ENCODE results near the gene CEP112.

CEP112 gene

DNA sequence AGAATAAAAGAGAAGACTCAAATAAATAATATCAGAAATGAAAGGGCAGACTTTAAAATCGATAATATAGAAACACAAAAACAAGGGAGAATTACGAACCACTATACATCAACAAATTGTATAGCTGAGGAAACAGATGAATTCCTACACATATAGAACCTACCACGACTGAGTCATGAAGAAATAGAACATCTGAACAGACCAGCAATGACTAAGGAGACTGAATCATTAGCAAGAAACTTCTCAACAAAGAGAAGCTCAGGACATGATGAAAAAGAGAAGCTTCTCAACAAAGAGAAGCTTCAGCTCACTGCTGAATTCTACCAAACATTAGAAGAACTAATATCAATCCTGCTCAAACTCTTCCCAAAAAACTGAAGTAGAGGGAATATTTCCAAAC is 255.9 kb downstream of the CEP112 start:
- DNase-seq (ENCODE audit: low read depth in 4 of 4, low spot score in 1 of 4) = no peak

DNA sequence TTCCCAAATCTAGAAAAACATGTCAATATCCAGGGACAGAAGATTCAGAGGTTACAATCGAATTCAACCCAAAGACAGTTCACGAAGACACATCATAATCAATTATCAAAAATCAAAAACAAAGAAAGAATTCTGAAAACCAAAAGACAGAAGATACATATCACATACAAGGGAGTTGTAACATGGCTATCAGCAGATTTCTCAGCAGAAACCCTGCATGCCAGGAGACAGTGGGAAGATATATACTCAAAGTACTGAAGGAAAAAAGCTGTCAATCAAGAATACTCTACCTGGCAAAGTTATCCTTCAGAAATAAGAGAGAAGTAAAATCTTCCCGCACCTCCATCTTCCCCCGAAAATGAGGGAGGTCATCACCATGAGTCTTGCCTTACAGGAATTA is 258.6 kb downstream of the CEP112 start:
- no peak for DNase-seq (ENCODE audit: low read depth in 4 of 4, low spot score in 1 of 4)

DNA sequence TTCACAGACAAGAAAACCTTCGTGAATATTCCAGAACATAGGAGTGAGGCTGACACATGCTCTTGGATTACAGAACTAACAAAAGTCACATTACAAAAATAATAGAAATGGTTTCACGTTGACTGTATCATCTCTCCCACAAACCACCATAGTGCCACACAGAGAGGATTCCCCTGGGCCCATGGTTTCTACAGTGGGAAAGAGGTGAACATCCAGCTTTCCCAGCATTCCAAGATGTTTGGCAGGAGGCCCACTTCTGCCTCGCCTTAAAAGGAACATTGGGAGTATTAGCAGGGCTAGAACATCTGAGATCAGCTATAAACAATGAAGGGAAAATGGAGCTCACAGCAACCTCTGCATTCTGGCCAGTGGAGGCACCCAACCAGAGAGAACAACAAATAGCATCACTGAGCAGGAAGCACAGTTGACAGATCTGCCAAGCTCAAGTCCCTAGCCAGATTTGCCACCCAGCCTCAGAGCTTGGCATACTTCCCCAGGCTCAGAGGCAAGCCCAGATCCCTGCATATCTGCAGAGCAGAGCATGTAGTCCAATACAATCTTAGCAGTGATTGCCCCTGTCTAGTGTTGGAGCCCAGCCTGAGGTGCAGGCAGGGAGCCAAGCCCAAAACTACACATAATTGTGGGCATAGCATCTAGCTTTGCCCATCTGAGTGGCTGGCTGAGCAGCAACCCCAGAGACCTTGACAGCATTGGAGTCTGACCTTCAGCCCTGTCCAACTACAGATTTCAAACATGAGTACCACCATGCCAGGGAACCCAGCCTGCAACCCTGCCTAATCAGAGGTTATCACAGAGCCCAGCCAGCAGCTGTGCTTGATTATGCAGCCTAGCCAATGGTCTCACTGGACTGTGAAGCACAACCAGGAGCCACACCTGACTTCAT is 260.4 kb downstream of the CEP112 start:
- no peak for DNase-seq (ENCODE audit: low read depth in 4 of 4, low spot score in 1 of 4)

DNA sequence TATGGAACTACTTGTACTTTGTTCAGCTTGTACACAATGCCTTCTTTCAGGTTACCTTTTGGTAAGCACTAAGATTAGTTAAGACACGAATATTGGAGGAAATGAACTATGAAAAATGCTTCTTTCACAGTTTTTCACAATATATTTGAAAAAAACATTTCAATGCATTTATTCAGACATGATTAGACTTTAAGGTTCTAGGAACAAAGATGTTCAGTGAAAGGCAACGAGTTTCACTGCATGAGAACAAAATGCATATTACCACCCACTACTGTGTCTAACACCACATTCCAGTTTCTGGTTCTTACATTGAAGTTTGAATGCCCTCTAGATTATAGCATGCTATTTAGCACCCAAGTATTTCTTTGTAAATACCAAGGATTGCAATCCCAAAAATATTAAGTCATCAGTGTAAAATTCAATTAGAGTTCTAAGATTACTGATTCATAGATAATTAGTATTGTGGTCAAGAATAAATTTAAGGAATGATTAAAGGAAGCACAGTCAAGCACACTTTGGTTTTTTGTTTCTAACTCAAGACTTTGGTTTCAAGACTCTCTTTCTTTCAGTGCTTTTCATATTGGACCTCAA is 261.7 kb downstream of the CEP112 start:
- no peak for DNase-seq (ENCODE audit: low read depth in 4 of 4, low spot score in 1 of 4)

DNA sequence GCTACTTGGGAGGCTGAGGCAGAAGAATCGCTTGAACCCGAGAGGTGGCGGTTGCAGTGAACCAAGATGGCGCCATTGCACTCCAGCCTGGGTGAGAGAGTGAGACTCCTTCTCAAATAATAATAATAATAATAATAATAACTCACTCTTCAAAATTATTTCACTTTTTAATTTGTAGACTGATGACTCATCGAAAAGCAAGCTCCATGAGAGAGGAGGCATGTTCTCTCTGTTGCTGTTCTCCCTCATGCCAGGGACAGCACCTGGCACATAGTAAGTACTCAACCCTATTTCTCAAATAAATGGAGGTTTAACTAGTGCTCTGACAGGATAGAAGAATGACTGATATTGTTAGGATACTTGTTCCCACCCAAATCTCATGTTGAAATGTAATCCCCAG is 265.3 kb downstream of the CEP112 start:
- no peak for DNase-seq (ENCODE audit: low read depth in 4 of 4, low spot score in 1 of 4)

DNA sequence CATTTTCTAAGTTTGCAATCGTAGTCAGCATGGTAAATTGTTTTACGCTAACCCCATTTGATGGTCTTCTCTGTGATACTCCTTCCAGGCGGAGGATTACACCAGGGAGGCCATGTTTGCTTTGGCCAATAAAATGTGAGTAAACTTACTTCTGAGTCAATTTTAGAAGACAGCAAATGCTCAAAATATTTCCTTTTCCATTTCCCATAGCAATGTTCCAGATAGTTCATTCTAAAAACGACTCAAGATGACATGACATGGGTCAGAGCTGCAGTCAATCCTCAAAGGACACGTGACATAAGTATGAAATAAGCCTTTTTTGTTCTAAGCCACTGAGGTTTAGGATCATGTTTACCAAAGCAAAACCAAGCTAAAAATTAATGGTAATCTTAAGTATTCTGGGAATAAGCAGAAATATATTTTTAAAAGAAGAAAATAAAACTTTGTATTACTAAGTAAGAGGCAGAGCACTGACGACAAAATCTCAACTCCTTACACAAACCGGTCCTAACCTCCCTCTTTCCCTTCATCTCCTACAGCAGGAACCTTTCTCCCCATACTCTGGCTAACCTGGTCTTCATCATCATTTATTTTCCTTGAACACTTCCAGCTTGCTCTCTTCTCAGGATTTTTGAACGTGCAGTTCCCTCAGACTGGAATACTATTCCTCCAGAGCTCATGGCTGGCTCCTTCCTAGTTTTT is 266.2 kb downstream of the CEP112 start:
- DNase-seq (ENCODE audit: low read depth in 4 of 4, low spot score in 1 of 4) = no peak

DNA sequence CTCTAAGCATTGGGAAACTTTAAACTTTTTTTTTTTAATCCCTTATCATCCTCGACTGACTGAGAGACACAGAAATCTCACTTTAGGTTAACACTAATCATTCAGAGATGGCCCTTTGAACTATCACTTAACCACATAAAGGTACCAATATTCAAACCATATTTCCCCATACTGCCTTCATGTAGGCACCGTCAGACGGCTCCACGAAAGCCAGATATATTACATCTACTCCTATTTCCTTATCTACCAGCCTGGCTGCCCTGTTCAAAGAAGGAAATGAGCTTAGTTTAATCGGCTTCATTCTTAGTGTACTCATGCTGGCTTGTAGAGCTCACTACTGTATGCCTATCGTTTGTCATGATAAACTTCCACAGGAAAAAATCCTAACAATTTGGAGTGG is 270.9 kb downstream of the CEP112 start:
- DNase-seq (ENCODE audit: low read depth in 4 of 4, low spot score in 1 of 4) = no peak

DNA sequence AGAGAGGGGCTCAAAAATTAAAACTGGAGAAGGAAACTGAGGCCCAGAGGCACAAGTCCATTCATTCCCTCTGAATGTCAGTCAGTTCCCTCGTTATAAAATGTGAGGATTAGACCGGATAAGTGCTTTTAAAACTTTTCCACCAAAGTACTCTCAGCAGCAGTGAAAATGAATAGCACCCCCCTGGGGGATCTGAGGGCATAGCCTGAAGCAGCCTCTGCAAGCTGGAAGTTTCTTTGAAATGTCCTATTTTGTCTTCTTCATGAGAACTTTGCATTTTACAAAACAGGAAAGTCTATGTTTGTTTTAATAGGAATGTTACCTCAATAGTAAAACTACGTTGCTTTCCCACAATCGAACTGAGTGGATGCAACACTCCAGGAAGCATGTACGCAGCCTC is 273.0 kb downstream of the CEP112 start:
- no peak for DNase-seq (ENCODE audit: low read depth in 4 of 4, low spot score in 1 of 4)

DNA sequence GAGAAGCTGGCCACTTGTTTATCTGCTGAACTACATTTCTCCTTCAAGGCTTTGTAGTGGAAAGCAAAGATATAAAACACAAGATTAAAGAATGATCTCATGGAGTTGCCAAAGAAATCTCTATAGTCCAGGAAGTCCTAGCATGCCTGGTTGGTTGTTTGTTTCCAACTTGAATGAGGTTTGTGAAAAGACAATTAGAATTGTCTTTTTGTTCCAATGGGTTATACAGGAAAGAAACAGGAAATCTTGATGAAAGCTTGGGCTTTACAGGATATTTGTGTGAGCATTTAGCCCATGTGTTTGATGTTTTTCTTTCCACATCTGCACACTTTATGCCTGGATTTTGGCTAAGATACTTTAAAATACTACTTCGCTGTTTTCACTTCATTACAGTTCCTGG is 273.4 kb downstream of the CEP112 start:
- DNase-seq (ENCODE audit: low read depth in 4 of 4, low spot score in 1 of 4) = no peak

DNA sequence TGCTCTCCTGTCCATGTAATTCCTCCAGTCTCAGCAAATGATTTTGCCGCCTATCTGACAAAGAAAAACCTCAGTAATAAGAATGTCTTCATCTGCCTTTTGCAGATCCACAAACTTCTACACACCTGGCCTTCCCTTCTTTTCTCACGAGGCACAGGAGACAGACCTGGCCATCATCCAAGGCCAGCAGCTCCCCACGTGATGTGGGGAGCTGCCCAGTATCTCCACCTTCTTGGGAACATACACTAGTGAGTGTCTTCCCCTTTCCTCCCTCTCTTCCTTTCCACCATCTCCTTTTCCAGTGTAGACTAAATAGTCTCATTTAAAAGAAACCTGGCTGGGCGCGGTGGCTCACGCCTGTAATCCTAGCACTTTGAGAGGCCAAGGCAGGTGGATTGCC is 274.4 kb downstream of the CEP112 start:
- no peak for DNase-seq (ENCODE audit: low read depth in 4 of 4, low spot score in 1 of 4)

DNA sequence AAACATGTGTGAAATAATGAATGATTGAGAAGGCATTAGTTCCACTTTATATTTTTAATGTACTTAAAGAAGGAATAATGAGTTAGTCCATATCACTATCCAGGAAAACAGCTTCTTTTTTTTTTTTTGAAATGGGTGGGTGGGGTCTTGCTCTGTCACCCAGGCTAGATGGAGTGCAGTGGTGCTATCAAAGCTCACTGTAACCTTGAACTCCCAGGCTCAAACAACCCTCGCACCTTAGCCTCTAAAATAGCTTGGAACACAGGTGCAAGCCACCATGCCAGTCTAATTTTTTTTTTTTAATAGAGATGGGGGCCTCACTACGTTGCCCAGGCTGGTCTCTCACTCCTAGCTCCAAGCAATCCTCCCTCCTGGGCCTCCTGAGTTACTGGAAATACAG is 275.5 kb downstream of the CEP112 start:
- no peak for DNase-seq (ENCODE audit: low read depth in 4 of 4, low spot score in 1 of 4)

DNA sequence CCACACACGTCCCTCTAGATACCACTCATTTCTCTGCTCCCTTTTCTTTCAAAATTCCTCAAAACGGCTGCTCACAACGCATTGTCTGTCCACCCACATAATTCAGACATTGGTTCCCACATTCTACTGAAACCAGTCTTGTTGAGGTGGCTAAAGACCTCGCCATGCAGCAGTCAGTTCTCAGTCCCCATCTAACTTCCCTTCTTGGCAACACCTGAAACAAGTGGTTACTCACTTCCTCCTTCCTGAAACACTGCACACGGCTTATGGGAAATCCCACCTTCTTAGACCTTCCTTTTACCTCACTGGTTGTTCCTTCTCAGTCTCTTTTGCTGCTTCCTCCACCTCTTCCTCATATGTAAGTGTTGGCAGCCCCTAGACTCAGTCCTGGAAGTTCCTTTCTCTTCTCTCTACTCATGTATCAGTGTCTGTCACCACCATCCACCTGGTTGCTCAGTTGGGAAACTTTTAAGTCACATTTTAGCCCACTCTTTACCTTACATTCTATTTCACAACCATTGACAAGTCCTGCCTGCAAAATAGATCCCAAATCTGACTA is 277.1 kb downstream of the CEP112 start:
- peak in 1 of 4 experiments; percentile 1 for DNase-seq (ENCODE audit: low read depth in 4 of 4, low spot score in 1 of 4)

DNA sequence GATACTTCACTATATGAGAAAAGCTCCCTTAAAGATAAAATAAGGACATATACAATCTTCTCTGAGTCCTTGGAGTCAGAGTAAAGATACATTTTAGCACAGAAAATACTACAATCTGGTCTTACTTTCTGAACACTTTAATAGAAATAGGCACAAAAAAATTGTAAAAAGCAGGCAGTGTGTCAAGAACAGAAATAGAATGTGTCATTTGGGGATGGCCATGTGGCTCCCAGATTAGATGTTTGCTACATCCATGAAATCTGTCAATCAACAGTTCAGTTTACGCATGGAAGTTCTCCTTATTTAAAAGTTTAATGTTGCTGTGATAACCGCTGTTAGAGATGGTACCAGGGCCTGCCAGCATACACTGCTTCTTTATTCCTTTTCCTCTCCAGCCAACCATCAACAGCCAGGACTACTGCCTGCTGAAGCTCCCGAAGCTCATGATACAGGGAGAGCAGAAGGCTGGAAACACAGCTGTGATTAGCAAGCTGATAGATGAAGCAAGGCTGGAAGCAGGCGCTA is 278.5 kb downstream of the CEP112 start:
- DNase-seq (ENCODE audit: low read depth in 4 of 4, low spot score in 1 of 4) = no peak

DNA sequence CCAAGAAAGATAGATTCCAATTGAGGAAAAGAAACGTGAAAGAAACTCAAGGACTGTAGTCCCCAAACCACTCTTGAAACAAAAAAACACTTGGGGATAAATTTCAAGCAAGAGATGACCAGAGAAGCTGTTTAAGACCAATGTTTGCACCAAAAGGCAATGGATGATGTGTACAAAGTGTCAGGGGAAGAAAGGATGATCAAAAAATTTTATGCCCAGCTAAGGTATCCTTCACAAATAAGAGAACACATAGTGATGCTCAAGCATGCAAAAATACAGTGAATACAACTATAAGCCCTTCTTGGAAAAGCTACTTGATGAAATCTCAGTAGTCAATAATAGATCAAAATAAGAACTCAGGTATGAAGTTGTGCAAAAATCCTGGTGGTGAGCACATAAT is 281.1 kb downstream of the CEP112 start:
- DNase-seq (ENCODE audit: low read depth in 4 of 4, low spot score in 1 of 4) = no peak

DNA sequence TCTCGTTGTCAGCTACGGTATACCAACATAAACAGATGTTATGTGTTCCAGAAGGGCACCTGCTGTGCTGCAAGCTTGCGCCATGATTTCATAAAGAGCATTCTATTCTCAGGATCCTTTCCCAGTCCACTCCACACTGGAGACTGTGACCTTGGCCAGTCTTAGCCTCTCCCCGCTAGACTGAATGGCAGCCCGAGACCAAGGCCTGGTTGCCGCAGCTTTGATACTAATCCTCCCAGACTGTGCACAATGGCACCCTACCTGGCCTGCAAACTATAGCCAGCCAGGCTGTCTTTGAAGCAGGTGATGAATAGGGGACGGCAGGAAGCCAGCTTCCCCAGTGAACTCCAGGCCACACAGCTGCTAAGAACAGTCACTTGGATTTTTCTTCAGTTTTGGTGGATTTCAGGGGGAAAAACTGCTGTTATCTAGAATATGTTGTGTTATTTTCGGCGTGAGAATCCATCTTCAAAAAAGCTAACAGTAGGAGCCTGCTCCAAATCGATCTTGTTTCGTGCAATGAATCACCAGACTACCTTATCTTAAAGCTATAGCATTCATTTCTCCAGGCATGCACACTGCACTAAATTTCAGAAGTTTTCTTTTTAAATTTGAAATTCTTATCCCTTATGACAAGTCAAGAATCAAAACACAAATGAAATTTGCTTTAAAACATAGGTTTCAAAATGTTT is 289.0 kb downstream of the CEP112 start:
- no peak for DNase-seq (ENCODE audit: low read depth in 4 of 4, low spot score in 1 of 4)

DNA sequence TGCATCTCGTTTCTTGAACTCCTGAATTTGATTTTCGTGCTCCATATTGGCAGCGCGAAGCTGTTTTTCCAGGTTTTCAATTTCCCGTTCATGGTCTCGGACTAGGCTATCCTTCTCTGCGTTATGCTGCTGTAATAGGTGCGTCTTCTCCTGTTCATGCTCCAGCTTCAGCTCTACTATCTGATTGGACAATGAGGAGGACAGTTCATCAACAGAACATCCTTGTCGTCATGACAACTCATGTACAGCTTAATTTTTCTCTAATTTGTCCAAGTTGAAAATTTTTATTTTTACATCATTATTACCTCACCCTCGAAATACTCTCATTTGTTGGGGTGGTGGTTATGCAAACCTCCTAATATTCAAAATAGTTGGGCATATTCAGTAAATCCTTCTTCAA is 289.8 kb downstream of the CEP112 start:
- no peak for DNase-seq (ENCODE audit: low read depth in 4 of 4, low spot score in 1 of 4)

DNA sequence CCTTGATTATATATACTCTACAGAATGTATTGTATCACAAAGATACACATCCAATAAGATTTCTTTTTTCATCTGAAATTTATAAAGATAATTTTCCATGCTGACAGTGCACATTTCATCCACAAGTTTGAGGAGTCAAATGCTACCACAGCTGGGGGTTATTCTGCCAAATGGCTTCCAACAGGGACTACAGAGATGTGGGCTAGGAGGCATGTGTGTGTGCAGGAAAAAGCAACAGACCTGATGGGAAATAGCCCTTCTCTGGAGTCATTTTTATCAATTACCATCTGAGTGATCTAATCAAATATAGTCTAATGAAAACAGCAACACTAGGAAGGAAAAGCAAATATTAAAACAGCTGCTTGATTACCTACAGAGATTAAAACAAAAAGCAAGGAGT is 290.5 kb downstream of the CEP112 start:
- no peak for DNase-seq (ENCODE audit: low read depth in 4 of 4, low spot score in 1 of 4)

DNA sequence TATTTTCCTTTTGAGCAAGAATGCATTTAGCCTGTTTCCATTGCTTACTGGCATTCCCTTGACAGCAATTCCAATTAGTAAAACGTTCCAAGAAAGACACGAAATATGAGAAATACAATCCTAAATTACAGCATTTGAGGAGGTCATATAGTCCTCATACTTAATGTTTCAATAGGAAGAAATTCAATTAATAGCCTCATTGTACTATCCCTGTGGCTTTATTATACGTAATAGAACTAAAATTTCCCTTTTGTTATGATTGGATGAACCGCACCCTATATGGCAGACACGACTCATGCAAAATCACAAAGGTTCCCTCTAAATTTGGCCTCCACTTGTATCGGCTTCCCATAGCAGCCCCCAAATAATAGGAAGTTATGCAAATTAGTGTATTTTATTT is 291.7 kb downstream of the CEP112 start:
- no peak for DNase-seq (ENCODE audit: low read depth in 4 of 4, low spot score in 1 of 4)

DNA sequence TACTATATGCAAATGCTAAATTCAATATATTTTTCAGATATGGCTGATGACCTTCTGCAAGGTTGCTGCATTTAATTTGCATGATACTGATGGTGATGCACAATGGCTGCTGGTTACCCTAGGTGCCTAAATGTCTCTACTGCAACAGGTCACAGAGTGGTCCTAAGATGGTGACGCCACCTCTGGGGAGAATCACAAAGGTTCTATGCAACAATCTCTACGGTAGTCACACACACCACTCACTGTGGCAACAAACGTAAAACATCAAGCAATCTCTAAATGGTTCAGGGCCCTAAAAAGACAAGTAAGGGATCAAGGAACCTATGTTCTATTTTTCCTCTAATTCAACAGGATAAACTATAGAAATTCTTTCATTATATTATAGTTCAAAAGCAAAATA is 293.3 kb downstream of the CEP112 start:
- DNase-seq (ENCODE audit: low read depth in 4 of 4, low spot score in 1 of 4) = no peak

DNA sequence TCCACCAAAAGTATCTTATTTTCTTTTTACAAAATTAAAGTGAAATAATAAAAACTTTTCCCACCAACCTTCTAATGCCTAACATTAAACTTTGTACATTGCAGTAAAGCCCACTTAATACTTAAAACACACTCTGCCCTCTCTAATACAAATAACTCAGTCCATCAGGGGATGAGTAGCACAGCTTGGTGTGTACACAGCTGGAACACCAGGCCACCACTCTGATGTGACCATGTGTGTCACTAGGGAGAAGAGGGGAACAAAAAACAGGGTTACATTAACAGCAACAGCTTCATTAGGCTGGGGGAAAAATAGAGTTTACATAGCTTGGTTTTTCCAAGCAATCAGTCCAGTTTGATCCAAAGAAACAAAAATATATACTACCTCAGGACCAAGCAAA is 295.0 kb downstream of the CEP112 start:
- DNase-seq (ENCODE audit: low read depth in 4 of 4, low spot score in 1 of 4) = no peak

DNA sequence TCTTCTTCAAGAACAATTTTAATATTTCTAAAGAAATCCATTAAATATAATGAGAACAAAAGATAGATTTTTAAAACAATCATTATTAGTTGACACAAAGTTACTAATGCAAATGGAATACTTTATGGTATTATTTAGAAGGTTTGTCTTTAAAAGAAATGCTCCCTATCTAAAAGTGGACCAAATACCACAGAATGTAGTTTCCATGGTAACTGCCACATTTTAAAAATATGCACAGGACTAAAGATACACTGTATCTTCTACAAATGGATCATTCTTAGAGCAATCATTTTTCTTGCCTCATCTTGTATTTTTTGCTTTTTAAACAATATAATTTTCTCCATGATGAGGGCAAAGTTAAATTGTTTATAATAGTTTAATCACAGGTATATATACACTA is 296.0 kb downstream of the CEP112 start:
- DNase-seq (ENCODE audit: low read depth in 4 of 4, low spot score in 1 of 4) = no peak

Measured in stimulated activated CD4-positive, alpha-beta T cell treated with anti-CD3 and anti-CD28 coated beads, Interleukin-1b, Interleukin-23, amount 100 ng/mL, for 24 hours (primary cell).